Measurements from ENCODE around the gene FSTL3.
"Not testable (repeated sequence)": the region's sequence is repeated elsewhere in the genome, so short reads cannot be mapped to it uniquely, and the experiment has no call there.

The FSTL3 gene

GRCh38 chr19:661427-662196, 14.6 kb upstream of the FSTL3 start:
- DNase-seq (ENCODE audit: low read depth), result no peak

DNA sequence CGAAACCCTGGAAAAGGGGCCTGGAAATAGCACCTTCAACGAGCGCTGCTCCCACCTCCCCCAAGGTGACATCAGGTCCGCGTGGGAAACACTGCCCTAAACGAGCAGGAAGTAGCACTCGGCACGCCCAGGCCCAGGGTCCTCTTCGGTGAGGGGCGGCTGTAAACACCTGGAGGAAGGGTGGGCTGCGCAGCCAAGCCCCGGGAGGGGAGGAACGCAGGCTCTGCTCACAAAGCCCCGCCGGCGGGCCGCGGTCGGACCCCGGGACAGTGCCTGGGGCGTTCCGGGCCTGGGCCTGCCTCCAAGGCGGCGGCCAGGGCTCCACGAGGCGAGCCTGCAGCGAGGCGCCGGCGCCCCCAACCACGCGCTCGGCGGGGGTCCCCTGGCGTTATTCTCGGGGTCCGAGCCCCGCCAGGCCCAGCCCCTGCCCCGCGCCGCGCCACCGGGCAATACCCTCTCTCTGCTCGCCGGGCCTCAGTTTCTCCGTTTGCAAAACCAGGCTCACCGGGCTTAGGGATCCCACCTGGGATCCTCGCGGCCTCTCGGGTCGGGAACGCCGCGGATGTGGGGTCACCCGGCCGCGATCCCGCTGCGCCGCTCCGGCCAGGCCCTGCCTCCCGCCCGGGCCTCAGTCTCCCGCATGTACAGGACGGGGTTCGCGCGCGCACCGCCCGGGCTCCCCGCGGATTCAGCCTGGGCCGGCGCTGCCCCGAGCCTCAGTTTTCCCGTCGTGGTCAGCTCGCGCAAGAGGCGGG, 13.8 kb upstream of the FSTL3 start:
- no peak for DNase-seq (ENCODE audit: low read depth)

- DNase-seq (ENCODE audit: low read depth), result no peak
These were observed 13.1 kb upstream of the FSTL3 start, which contains the start of gene RNF126 for GRCh38 chr19:662962-663681. Gene RNF126 (minus strand): TSS chr19:663214. CDS start chr19:663121, 93 bp downstream.

DNA sequence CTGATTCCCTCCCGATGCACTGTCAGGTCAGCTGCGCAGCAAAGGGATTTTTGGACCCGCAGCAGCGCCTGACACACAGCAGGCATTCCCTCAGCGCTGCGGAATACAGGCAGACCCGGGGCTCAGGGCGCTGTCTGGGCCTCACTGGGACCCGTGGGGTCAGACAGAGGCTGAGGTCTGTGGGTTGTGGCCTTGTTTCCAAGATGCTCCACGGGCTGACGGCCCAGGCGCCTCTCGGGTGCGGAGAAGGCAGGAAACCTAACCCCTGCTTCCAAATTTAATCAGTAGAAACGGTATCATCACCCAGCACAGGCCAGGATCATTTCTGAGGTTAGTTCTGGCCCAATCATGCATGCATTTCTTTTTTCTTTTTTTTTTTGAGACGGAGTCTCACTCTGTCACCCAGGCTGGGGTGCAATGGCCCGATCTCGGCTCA, 12.5 kb upstream of the FSTL3 start:
- DNase-seq (ENCODE audit: low read depth), result no peak

GRCh38 chr19:664913-665443, 11.2 kb upstream of the FSTL3 start:
- DNase-seq (ENCODE audit: low read depth), result no peak

DNA sequence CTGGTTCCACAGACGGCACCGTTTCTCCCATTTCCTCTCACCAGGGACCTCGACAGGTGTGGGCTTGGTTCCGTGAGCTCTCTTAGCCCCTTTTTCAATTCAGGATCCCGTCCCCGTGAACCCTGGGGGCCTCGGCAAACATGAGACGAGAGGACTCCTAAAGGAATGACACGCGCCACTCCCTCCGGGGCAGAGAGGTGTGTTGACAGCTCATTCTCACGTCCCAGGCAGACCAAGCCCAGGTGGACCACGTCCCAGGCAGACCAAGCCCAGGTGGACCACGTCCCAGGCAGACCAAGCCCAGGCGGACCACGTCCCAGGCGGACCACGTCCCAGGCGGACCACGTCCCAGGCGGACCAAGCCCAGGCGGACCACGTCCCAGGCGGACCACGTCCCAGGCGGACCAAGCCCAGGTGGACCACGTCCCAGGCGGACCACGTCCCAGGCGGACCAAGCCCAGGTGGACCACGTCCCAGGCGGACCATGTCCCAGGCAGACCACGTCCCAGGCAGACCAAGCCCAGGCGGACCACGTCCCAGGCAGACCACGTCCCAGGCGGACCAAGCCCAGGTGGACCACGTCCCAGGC, 9.1 kb upstream of the FSTL3 start:
- not testable (repeated sequence) for DNase-seq (ENCODE audit: low read depth)

- not testable (repeated sequence) for DNase-seq (ENCODE audit: low read depth)
These were observed 7.3 kb upstream of the FSTL3 start for GRCh38 chr19:668675-669434.

DNA sequence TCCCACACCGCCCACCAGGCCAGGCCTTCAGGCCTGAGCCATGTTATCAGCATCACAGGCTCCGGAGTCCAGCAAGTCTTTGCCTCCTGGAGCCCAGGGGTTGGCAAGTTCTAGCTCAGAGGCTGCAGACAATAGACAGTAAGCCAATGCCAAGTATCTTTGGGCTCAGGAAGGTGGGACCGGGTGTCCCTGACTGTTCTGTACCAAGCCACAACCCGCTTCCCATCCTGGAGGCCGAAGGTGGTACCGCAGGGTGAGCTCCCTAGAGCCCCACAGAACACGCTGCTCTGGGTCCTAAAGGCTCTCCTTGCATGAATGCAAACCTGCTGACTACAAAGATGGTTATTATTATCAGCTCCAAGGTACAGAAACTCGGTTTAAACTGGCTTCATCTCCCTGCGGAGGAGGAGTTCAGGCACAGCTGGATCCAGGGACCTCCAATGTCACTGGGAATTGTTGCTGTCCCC, 5.5 kb upstream of the FSTL3 start:
- DNase-seq (ENCODE audit: low read depth), result no peak

- DNase-seq (ENCODE audit: low read depth), result no peak
These were observed 1.7 kb upstream of the FSTL3 start for GRCh38 chr19:674282-675151.

DNA sequence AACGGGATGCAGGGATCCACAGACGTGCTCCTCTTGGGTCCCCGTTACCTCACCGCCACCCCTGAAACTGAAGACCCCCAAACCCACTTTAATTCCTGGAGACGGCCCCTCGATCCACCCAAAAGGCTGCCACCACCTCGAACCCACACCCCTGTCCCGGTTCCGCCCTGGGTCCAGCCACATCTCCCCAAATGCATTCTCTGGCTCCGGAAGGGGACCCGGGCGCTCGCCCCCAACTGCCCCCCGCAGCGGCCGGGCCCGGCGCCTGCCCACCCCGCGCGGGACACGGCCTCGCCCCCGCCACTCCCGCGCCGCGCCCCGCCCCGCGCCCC, 219 bp upstream of the FSTL3 start:
- no peak for DNase-seq (ENCODE audit: low read depth)

DNA sequence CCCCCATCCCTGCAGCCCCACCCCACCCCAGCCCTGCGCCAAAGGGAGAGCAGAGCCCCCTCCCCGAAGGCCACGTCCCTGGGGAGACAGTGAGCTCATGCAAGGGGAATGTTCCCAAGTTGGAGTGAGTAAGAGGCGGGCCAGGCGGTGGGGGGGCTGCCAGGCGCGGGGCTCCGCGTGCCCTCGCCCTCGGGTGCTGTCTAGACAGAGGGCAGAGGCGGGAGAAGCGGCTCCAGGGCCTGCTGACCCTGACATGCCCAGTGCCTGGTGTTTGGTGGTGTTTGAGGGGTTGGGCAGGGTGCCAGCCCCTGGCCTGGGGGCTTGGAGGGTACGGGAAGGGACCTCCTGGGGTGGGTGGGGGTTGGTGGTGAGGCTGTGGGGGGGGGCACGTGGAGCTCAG, 1.0 kb downstream of the FSTL3 start:
- DNase-seq (ENCODE audit: low read depth), result peak; percentile 73

- DNase-seq (ENCODE audit: low read depth), result no peak
These were observed 1.6 kb downstream of the FSTL3 start for GRCh38 chr19:677601-678436.

DNA sequence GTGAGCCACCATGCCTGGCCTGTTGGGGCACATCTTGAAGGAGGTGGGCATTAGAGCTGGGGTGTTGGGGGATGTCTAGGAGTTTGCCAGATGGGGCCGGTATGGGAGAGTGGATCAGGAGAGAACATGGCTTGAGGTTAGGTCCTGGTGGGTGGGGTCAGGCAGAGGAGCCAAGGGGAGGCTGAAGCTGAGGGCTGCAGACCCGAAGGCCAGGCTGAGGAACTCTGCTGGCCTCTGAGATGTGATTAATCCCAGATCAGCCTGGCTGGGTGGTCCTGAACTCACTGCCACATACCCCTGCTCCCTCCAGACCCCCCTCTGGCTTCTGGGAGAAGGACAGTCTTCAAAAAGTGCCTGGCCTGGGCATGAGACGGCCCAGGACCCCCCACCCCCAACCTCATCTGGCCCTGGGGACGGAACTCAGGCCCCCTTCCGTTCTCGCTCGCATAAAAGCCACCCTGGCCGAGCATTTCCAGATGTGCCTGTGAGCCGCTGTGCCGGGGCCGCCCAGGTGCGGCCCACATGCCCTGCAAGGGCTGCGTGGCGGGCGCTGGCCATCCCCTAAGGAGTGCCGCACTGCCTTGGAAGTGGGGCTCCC, 2.7 kb downstream of the FSTL3 start:
- no peak for DNase-seq (ENCODE audit: low read depth)

GRCh38 chr19:679418-680286, 3.5 kb downstream of the FSTL3 start:
- no peak for DNase-seq (ENCODE audit: low read depth)

GRCh38 chr19:680287-681028, 4.3 kb downstream of the FSTL3 start:
- peak; percentile 79 for DNase-seq (ENCODE audit: low read depth)

GRCh38 chr19:681029-682019, 5.1 kb downstream of the FSTL3 start:
- no peak for DNase-seq (ENCODE audit: low read depth)
